Measurements from ENCODE around the gene JPT2. TPM values are rescaled to one million over a fixed set of nuclear protein-coding genes. Genes with fewer than 3 reads are reported as not detected.

Gene JPT2
- total RNA-seq, 1 donor from 2014 or later = 146 TPM

GRCh38 chr16:1662543-1662942, 15.5 kb upstream of the JPT2 start:
- Mint-ChIP-seq H3K4me3 (ENCODE audit: low read depth) (no peak overlapping the region), H3K36me3 (ENCODE audit: insufficient read depth) (peaks cover 15% of the 10 kb centered on the region), H3K27ac (no peak overlapping the region)

GRCh38 chr16:1665829-1666228, 12.2 kb upstream of the JPT2 start:
- Mint-ChIP-seq H3K9me3 (ENCODE audit: low read depth) (no peaks in the 10 kb centered on the region), H3K27me3 (no peaks in the 10 kb centered on the region), H3K4me3 (ENCODE audit: low read depth) (no peak overlapping the region), H3K36me3 (ENCODE audit: insufficient read depth) (peaks cover 23% of the 10 kb centered on the region), H3K27ac (no peak overlapping the region), H3K4me1 (ENCODE audit: low read depth) (no peaks in the 10 kb centered on the region)
- TF ChIP-seq, protein P1, sequence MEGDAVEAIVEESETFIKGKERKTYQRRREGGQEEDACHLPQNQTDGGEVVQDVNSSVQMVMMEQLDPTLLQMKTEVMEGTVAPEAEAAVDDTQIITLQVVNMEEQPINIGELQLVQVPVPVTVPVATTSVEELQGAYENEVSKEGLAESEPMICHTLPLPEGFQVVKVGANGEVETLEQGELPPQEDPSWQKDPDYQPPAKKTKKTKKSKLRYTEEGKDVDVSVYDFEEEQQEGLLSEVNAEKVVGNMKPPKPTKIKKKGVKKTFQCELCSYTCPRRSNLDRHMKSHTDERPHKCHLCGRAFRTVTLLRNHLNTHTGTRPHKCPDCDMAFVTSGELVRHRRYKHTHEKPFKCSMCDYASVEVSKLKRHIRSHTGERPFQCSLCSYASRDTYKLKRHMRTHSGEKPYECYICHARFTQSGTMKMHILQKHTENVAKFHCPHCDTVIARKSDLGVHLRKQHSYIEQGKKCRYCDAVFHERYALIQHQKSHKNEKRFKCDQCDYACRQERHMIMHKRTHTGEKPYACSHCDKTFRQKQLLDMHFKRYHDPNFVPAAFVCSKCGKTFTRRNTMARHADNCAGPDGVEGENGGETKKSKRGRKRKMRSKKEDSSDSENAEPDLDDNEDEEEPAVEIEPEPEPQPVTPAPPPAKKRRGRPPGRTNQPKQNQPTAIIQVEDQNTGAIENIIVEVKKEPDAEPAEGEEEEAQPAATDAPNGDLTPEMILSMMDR (IDR thresholded peaks at IDR 0.05; ENCODE audit: unreplicated experiment) = no peak
- no peak for DNase-seq (ENCODE audit: low spot score, unreplicated experiment)

More at GRCh38 chr16:1662543-1662942, 15.5 kb upstream of the JPT2 start:
- no peaks in the 10 kb centered on the region for H3K4me1 Mint-ChIP-seq (ENCODE audit: low read depth)
- TF ChIP-seq, protein P1 (IDR thresholded peaks at IDR 0.05; ENCODE audit: unreplicated experiment) = no peak
- no peaks in the 10 kb centered on the region for H3K9me3 Mint-ChIP-seq (ENCODE audit: low read depth)
- no peaks in the 10 kb centered on the region for H3K27me3 Mint-ChIP-seq
- DNase-seq (ENCODE audit: low spot score, unreplicated experiment) = no peak

GRCh38 chr16:1666316-1666715, 11.8 kb upstream of the JPT2 start:
- H3K9me3 Mint-ChIP-seq (ENCODE audit: low read depth) = no peaks in the 10 kb centered on the region
- no peak overlapping the region for H3K4me3 Mint-ChIP-seq (ENCODE audit: low read depth)
- TF ChIP-seq, protein P1 (IDR thresholded peaks at IDR 0.05; ENCODE audit: unreplicated experiment) = no peak
- no peaks in the 10 kb centered on the region for H3K27me3 Mint-ChIP-seq
- DNase-seq (ENCODE audit: low spot score, unreplicated experiment) = no peak
- H3K27ac Mint-ChIP-seq = no peak overlapping the region
- no peaks in the 10 kb centered on the region for H3K4me1 Mint-ChIP-seq (ENCODE audit: low read depth)
- peaks cover 27% of the 10 kb centered on the region for H3K36me3 Mint-ChIP-seq (ENCODE audit: insufficient read depth)

DNA sequence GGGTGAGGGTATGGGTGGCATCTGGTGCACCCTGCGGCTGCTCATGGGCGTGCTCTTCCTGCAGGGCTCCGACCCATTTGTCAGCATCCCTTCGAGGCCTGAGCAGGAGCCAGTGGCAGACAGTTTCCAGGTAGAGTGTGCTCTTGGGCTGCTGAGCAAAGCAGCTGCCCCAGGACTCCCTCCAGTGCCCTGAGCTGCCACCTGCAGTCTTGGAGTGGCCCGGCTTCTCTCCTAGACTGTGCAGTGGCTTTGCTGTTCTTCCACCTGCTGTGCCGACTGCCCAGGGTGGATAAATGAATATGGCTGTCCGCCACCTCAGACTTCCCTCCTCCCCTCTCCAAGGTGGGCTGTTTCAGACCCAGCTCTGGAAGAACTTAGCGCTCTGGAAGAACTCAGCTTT, 10.8 kb upstream of the JPT2 start:
- DNase-seq (ENCODE audit: low spot score, unreplicated experiment) = no peak
- Mint-ChIP-seq H3K27me3 (no peaks in the 10 kb centered on the region), H3K27ac (no peak overlapping the region), H3K4me1 (ENCODE audit: low read depth) (no peaks in the 10 kb centered on the region), H3K4me3 (ENCODE audit: low read depth) (no peak overlapping the region), H3K9me3 (ENCODE audit: low read depth) (no peaks in the 10 kb centered on the region), H3K36me3 (ENCODE audit: insufficient read depth) (peaks cover 28% of the 10 kb centered on the region)
- TF ChIP-seq, protein P1 (IDR thresholded peaks at IDR 0.05; ENCODE audit: unreplicated experiment) = no peak

GRCh38 chr16:1667916-1668315, 10.2 kb upstream of the JPT2 start:
- H3K9me3 Mint-ChIP-seq (ENCODE audit: low read depth) = no peaks in the 10 kb centered on the region
- no peak for DNase-seq (ENCODE audit: low spot score, unreplicated experiment)
- TF ChIP-seq, protein P1 (IDR thresholded peaks at IDR 0.05; ENCODE audit: unreplicated experiment) = no peak
- H3K27ac Mint-ChIP-seq = no peak overlapping the region
- no peaks in the 10 kb centered on the region for H3K4me1 Mint-ChIP-seq (ENCODE audit: low read depth)
- peaks cover 28% of the 10 kb centered on the region for H3K36me3 Mint-ChIP-seq (ENCODE audit: insufficient read depth)
- H3K4me3 Mint-ChIP-seq (ENCODE audit: low read depth) = no peak overlapping the region
- H3K27me3 Mint-ChIP-seq = no peaks in the 10 kb centered on the region

Measured in progenitor cell of endocrine pancreas (in vitro differentiated cells).